ENCODE measurements around the gene NEK9.
"Not testable (repeated sequence)": the region's sequence is repeated elsewhere in the genome, so short reads cannot be mapped to it uniquely, and the experiment has no call there.

The NEK9 gene

GRCh38 chr14:75098682-75099081, 28.2 kb downstream of the NEK9 start:
- DNase-seq, result no peak

GRCh38 chr14:75098212-75098611, 28.6 kb downstream of the NEK9 start:
- DNase-seq, result no peak

DNA sequence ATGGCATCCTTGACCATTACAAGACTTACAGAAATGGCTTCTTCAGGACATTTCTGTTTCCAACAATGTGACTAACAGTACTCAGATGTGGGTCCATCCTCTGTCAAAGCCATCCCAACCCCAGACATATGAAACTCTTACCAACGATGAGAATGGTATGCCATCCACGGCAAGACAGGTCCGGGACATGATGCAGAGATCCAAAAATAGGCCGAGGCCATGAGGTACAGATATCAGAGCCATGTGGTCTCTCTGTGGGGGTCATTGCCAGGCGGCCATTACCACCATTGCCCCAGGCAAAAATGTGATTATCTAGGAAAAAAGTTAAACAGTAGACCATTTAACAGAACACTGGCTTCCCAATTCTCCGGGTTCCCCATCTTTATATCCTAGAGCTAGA, 29.9 kb downstream of the NEK9 start:
- DNase-seq, result no peak

DNA sequence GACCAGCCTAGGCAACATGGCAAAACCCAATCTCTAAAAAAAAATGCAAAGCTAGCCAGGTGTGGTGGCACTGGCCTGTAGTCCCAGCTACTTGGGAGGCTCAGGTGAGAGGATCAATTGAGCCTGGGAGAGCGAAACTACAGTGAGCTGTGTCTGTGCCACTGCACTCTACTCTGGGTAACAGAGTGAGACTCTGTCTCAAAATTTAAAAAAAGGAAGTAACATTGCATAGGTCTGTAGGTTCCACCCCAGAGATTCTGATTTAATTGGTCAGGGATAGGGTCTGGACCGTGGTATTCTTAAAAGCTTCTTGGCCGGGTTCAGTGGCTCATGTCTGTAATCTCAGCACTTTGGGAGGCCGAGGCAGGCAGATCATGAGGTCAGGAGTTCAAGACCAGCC, 31.2 kb downstream of the NEK9 start:
- no peak for DNase-seq

- DNase-seq, result no peak
Observed at GRCh38 chr14:75094896-75095295, 32.0 kb downstream of the NEK9 start.

DNA sequence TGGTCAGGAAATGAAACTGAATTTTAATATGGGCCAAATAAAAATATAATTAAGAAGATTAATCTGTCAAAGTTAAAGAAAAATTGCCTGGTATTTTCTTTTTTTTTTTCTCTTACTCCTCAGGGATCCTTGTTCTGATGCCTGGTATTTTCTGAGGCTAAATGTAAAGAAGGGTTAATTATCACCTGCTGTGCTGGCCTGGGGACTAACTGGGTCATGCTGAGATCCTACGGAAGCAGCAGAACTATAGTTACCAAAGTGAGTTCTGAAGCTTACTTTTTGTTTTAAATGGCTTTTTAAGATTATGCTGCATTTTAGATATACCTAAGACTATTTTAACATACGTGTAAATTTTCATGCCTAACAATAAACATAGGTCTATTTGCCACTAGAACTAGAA, 34.1 kb downstream of the NEK9 start:
- DNase-seq, result no peak

GRCh38 chr14:75091251-75091650, 35.6 kb downstream of the NEK9 start:
- no peak for DNase-seq

GRCh38 chr14:75090353-75090752, 36.5 kb downstream of the NEK9 start:
- no peak for DNase-seq

DNA sequence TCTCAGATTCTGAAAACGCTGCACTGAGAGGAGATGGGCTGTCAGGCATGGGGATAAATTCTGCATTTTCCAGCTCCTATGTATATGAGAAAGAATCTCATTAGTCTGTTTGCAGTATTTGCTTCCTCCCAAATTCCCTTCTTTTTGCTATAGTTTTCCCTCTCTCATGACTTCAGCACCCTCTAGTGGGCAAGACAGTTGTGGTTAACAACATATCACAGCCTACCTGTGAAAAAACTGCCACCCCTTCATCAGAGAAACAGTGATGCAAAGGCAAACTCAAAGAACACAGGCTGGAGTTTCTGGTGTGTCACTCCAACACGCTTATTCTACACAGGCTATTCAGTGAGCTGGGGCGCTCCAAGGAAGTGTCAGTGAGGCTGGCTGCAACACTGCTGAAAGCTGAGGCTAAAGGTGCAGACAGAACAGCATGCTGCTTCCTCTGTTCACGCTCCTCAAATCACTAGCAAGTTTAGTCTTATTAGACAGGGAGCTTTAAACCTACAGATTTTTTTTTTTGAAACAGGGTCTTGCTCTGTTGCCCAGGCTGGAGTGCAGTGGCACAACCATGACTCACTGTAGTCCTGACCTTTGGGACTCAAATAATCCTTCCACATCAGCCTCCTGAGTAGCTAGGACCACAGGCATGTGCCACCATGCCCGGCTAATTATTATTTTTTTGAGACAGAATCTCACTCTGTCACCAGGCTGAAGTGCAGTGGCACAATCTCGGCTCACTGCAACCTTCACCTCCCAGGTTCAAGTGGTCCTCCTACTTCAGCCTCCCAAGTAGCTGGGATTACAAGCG, 38.1 kb downstream of the NEK9 start:
- peak; percentile 33 to 60 for DNase-seq

GRCh38 chr14:75088153-75088552, 38.7 kb downstream of the NEK9 start:
- DNase-seq, result no peak

GRCh38 chr14:75084513-75084912, 42.3 kb downstream of the NEK9 start:
- DNase-seq, result no peak

DNA sequence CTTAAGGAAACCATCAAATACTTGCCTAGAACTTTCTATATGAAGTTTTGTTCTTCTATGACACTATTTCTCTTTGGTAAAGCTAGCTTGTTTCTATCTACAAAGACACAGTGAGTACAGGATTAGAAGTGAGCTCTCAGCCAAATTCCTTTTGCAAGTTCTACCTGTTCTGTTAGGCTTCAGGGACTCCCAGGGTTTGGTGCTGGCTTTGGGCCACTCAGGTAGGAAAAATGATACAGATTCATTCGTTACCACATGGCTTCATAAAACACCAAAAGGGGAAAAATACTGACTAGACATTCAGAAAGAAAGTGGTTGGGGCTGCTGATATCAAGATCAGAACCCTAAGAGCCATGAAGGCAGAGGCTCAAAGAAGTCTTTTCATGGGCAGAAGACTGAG, 43.6 kb downstream of the NEK9 start:
- DNase-seq, result no peak

DNA sequence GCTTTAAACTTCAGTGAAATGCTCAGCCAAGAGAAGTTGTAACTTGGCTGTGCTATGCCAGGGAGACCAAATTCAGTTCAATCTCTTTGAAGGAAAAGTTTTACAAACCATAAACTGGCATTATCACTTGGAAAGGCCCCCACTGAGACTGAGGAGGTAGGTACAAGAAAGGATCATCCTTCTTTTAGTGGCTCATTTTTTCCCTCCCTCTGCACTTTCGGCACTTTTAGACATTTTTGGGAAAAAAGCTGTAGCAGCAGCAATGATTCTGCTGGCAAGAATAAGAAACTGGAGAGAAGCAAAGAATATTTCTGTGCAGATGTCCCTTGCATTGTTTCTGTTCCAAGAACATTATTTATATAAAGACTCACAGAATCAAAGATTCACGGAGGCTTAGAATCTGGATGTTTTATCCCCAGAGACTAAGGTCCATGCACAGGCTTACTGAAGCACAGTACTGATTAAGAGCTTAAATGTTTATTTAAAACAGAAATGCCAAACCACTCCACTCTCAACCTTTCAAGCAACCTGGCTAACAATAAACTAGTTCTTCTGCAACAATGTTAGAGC, 45.1 kb downstream of the NEK9 start:
- no peak for DNase-seq

DNA sequence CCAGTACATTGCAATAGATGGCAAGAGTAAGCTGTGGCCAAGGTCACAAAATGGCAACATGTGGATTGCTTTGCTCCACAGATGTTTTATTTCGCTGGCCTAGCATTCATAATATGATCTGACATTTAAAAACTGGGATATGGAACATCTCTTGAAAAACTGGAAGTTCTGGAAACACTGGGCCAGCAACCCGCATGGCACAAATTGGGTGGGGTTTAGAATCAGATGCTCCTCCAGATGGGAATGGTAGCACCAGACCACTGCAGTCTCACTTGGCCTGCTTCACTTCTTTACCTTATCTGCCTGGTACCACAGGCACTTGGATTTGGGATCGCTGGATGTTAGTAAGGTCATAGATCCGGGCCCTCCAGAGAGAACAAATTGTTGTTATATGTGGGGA, 47.3 kb downstream of the NEK9 start:
- DNase-seq, result no peak

DNA sequence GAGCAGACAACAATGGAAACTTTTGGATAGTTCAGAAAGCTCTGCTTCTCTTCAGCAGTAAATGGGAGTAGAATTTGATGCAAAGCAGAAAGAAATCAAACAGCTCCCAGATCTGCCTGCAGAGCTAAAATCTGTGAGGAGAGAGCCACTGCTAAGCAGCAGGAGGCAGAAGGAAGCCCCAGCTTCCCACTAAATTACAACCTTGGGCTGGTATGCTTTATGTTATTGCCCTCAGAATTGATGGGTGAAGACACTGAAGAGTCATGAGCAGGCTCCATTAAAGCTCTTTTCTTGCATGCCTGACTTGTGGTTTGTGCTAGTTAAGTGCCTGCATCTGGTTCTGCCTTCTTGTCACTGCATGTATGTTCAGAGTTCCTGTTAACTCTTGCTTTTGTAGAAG, 49.1 kb downstream of the NEK9 start:
- DNase-seq, result no peak

GRCh38 chr14:75070383-75070782, 56.5 kb downstream of the NEK9 start:
- no peak for DNase-seq

GRCh38 chr14:75069811-75070145, 57.1 kb downstream of the NEK9 start:
- no peak for DNase-seq

DNA sequence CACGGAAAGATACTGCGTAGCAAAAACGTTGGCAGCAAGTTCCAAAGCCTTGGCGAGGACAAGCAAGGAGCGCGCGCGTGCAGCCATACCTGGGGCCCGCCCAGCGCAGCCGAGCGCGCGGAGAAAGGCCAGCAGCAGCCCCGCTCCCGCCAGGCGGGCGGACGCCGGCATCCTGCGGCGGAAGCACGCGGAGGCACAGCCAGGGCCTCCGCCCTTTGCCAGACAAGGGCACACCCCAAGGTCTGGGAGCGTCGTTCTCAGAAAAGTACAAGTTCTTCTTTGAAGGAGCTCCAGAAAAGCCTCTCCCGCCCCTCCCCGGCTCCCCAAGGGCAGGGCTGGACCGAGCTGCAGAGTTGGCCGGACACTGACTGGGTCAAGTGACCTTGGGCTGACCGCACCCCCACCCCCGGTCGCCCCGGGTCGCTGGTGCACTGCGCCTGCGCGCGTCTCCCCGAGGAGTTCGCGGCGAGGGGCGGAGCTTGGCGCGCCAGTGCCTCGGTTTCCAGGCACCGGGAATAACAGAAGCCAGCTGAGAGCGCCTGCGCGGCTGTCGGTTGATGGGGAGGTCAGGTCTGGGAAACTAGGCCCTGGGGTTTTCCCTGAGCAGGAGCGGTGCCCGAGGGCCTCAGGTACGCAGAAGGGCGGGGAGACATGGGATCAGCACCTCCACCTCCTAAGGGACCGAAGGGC, 57.6 kb downstream of the NEK9 start, which contains the start of gene ZC2HC1C:
Gene ZC2HC1C (plus strand): TSS at position 521 of the 690 bp plus-strand sequence. CDS start 933 bp downstream, outside the sequence.
- DNase-seq, result peak; percentile 40 to 48

- no peak for DNase-seq
Observed at GRCh38 chr14:75068294-75069120, 58.3 kb downstream of the NEK9 start.

DNA sequence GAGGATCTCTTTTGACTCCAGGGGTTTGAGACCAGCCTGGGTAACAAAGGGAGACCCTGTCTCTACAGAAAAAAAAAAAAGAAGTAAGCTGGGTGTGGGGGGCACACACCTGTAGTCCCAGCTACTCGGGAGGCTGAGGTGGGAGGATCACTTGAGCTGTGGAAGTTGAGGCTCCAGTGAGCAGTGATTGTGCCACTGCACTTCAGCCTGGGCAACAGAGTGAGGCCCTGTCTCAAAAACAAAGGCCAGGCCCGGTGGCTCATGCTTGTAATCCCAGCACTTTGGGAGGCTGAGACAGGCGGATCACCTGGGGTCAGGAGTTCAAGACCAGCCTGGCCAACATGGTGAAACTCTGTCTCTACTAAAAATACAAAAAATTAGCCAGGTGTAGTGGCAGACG, 59.1 kb downstream of the NEK9 start:
- DNase-seq, result not testable (repeated sequence)

DNA sequence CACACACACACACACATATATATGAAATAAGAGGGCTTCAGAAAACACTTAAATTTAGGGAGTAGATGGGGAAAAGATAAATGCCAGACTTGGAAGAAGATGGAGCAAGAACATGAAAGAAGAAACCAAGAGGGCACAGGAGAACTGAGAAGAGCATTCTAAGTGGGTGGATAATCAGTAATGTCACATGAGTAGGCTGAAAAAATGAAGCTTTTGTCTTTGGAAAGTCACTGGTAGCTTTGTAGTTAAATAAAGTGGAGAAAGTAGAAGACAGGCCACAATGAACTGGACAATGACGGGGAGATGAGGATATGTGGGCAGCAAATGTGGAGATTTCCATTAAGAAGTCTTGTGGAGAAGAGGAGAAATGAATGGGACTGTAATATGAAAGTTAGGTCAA, 59.6 kb downstream of the NEK9 start:
- no peak for DNase-seq

DNA sequence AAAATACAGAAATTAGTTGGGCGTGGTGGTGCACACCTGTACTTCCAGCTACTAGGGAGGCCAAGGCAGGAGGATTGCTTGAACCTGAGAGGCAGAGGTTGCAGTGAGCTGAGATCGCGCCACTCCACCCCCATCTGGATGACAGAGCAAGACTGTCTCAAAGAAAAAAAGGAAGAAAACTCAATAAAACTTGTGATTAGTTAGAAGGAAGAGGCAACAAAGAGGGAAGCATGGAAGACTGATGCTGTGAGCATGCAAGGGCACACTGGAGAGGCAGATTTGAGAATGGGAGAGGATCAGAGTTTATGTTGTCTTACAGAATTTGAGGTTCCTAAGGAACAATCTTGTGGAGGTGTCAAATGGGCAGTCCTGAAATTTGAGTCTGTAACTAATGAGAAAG, 60.2 kb downstream of the NEK9 start:
- DNase-seq, result no peak

GRCh38 chr14:75064205-75064567, 62.7 kb downstream of the NEK9 start:
- DNase-seq, result no peak

Data from activated CD4-positive, alpha-beta T cell treated with anti-CD3 and anti-CD28 coated beads for 4 hours (primary cell).